T47D (cell line): Measurements from ENCODE around the gene RRBP1.

Experiments used
- DNase-seq, 2 experiments: peaks; one replicate each; pipeline versions ENCODE4 v3.0.0 to v3.0.0-alpha.2; 2011 to 2012; ENCODE audit warnings: low read depth in 1 of 2, low spot score in 1 of 2
- JUND ChIP-seq: IDR thresholded peaks from 2 replicates; pipeline ENCODE4 v1.6.1; 2012; ENCODE audit warnings: low read depth
- in situ Hi-C: cut with HindIII; loops from 2 replicates; pipeline ENCODE4 v1.10.0; 2016; ENCODE audit warnings: low sequenced_read_pairs, low pct_unique_long_range_greater_than_20kb

RRBP1 gene

DNA sequence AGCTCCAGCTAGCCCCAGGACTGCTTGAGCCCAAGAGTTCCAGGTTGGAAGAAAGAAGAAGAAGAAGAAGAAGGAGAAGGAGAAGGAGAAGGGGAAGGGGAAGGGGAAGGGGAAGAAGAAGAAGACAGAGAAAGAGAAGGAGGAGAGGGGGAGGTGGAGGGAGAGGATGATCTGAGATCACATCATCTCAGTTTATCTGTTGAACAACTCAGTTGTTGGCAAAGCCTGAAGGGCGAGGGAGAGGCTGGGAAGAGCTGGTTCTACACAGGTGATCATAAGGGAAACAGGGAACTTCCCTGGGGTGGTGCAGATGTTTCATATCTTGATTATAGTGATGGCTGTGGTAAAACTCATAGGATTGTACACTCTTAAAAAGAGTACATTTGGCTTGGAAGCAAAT, 3.1 kb upstream of the RRBP1 start:
- DNase-seq = no peak
- TF ChIP-seq JUND = no peak
- in situ Hi-C loops = no loop called here

DNA sequence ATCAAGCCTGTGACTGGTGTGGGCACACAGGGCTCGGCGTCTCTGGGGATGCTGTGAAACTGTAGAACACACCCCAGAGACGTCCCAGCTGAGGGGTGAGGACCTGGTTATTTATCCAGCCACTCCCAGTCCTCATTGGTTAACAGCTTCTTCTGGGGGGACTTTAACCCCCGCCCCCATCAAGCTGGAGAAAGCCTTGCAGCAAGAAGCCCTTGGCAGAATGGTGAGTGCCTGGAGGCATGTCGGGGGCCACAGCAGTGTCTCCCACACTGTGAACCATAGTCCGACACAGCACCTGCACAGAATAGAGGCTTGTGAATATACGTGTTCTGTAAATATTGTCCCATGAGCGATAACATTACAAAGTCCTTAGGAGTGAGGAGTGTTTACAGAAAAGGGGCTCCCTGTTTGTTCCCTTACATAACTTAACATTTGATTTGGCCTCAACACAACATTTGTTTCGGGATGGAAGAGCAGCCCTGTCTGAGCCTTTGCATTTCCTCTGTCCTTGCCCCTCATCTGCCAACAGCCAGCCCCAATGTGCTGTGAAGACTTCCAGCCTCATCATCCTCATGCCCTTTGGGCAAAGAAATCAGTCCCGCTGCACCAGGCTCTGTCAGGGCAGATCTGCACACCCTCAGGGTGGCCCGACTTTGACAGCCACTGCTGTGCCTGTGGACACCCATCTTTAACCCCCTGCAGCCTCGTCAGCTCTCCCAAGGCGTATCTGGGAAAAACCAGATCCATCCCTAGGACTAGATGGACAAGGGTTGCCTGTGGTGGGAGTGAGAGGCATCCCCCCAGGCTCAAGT, 2.2 kb upstream of the RRBP1 start:
- in situ Hi-C loops = no loop called here
- TF ChIP-seq JUND = no peak
- DNase-seq = no peak

DNA sequence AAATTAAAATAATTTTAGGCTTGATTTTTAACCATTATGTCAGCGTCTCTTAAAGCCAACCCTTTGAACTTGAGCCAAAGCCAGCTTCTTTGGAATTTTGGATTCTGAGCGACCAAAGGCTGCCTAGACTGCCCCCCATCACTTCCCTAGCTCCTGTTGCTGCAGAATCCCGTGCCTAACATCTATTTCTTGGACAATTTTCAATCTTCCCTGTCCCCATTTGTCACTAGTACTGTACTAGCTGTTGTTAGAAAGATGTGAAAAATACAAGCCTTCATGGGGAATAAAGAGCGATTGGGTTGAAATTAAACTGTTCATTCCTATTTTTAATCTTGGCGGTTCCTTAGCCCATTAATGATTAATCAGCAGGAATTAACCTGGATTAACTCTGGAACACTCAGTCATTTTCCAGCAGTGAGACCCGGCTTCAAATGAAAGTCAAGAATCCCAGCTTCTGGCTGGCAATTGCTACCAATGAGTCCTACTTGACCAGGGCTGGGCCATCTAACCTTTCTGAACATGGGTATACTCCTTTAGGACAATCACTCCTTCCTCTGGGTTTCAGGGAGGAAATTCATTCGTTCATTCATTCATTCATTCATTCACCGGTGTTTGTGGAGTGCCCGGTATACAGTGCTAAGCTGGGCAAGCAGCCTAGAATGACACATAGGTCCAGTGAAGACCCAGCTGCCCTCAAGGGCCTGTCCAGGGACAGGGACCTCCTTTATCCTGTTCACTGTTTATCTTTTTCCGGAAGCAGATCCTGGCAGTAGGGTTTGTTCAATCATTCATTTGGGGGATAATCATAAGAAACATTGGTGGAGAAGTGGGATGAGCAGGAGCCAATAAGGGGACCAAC, 1.4 kb upstream of the RRBP1 start:
- no peak for DNase-seq
- no peak for TF ChIP-seq JUND
- in situ Hi-C loops = no loop called here

DNA sequence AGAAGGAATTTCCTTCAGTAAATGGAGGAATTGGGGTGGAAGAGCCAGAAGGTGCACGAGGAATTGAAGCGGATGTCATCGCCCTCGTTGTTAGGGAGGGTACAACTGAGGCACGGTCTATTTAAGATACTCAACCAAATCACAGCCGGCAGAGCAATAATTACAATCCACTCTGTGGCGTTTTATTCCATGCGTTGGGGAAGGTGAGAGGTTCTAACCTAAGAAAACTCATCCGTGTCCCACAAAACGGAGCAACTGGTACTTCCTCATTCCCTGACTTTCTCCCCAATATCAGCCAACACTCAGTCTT, 802 bp upstream of the RRBP1 start:
- in situ Hi-C loops = no loop called here
- DNase-seq = no peak
- no peak for TF ChIP-seq JUND

DNA sequence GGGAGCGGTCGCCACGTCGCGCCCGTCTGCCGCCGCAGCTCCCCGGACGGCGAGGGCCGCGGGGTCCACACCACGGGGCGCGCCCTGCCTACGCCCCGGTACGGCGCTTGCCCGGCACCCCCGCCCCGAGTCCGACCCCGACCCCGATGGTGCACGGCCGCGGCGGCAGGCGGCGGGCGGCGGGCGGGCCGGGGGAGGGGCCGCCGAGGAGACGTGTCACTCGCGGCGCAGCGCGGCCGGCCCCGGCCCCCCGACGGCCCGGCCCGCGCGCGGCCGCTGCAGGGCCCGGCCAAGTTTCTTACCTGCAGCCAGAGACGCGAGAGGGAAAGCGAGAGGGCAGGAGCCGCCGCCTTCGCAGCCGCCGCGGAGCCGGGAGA, 328 bp downstream of the RRBP1 start:
- in situ Hi-C loops = no loop called here

DNA sequence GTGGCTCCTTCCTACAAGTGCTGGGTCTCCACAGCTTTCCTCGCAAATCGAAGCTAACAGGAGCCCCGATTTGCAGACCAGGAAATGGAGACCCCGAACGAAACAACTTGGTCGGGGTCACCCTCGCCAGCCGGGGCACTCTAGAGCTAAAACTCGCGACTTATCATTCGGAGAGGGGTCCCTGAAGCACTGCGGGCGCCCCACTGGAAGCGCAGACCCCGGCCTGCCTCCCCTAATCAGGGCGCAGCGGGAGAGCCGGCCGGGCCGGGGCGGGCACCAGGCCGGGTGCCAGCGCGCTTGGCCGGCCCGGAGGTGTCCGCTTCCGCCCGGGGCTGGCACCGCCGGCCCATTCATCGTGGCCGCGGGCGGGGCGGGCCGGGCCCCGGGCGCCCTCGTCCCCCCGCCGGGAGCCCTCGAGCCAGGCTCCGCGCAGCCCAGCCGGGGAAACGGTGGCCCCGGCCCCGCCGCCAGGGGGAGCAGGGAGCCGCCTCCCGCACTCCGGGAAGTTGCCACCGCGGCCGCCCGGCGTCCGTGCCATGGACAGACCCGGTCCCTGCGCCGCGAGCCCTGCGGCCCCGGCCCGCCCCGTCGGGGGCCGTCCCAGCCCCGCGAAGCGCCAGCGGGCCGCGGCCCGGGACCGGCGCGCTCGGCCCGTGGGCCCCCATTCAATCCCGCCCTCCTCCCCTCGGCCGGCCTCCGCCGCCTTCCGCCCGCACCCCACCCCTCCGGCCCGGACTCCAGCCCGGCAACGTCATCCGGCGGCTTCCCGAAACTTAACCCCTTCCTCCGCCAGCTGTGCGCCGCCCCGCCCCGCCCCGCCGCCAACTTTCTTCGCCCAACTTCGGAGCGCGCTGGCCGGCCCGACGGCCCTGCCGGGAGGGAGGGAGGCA, 961 bp downstream of the RRBP1 start:
- in situ Hi-C loops = no loop called here
- TF ChIP-seq JUND = no peak
- DNase-seq = peak; percentile 81 to 90

More for the DNA sequence above, 328 bp downstream of the RRBP1 start:
- no peak for DNase-seq
- TF ChIP-seq JUND = no peak

DNA sequence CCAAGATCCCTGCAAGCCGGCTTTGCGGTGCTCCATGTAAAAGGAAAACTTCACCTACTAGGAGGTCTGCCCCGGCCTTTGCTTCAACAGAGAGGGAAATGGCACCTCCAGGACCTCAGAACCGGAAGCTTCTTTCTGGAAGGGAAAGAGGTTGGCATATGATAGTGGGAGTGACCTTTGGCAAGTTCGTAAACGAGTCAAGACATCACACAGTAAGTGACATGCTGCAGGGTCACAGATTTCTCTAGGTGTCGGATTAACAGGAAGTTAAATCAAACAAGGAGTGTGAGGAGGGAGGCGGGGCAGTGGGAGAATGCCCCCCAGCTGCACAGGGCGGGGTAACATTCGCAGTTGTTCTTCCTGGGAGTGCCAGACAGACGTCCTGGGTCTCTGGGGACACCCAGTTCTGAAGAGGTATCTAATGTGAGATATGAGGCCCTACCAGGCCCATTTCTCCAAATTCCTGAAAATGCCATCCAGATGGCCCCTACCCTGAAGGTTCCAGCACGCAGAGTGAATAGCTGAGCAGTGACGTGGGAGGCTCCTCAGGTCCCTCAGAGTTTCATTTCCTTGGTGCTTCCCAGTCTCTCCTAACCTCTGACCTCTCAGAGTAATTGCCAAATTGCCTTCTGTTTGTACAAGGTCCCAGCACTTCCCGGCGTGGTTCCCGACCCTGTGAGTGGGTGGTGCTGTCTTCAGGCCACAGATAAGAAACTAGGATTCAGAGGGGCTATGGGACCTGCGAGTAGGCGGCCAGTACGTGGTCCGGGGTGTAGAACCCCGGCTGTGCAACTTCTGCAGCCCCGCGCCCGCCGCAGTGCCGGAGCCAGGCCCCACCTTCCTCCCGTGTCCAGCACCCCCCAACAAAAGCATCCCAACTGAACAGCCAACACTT, 1.9 kb downstream of the RRBP1 start:
- no peak for TF ChIP-seq JUND
- in situ Hi-C loops = no loop called here
- DNase-seq = peak in 1 of 2 experiments; percentile 48

DNA sequence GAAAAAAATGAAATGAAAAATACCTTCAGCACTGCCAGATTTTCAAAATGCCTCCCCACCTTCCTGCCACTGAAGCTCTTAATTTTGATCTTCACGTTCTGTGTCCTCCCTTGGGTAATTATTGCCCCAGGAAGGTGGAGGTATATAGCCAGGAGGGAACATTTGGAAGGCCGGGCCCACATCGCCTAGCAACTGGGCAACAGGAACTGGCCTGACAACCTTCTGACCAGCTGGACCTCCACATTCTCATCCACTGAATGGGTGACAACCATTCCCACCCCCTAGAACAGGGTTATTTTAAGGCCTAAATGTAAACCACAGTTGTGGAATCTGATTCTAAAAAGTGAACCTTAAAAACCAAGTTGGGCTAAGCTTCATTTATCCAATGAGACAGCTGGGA, 3.2 kb downstream of the RRBP1 start:
- no peak for TF ChIP-seq JUND
- no peak for DNase-seq
- in situ Hi-C loops = no loop called here

DNA sequence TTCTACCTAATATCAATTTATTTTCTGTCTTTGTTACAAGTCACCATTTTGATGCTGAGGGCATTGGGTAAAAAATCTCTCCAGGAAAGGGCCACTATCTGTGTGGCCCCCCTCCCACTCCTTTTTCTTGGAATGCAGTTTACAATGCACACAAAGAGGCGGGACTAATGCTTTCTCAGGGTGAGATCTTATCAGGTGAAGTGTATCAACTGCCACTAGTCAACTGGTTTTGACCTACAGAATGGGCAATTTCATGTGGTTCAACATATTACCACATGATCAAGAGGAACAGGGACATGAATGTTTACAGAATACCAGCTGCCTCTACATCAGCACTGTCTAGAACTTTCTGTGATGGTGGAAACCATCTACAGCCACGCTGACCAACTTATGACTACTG, 3.7 kb downstream of the RRBP1 start:
- TF ChIP-seq JUND = no peak
- in situ Hi-C loops = no loop called here
- no peak for DNase-seq

DNA sequence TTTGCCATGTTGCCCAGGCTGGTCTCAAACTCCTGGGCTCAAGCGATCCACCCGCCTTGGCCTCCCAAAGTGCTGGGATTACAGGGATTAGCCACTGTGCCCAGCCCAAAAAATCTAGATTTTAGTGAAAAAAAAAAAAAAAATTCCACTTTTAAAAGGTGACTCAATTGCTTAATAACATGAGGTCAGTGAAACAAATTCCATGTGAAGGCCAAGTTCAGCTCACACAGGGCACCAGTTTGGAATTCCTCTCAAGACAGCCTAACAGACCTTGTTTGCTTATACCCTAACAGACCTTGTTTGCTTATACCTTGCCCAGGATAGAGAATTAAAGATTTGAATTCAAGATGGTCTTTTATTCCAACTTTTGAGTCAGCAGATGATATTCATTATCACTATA, 5.1 kb downstream of the RRBP1 start:
- no peak for DNase-seq
- in situ Hi-C loops = no loop called here
- TF ChIP-seq JUND = no peak

DNA sequence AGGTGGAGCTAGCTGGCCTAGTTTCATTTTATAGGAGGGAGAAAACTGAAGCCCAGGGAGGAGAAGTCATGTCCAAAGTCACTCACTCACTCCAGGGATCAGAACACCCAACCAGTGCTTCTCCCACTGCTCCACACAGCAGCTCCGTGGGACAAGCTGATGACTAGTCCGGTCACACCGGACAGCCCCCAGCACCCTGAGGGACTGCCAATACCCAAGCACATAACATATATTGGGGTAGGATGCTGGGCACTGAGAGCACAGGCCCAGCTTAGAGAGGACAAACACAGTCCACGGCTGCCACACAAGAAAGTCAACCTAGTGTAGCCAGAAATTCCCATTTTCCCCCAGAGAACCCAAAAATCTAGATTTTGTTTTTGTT, 5.7 kb downstream of the RRBP1 start:
- no peak for DNase-seq
- in situ Hi-C loops = no loop called here
- no peak for TF ChIP-seq JUND
